ENCODE measurements around the gene MELTF.
"Not testable (repeated sequence)": the region's sequence is repeated elsewhere in the genome, so short reads cannot be mapped to it uniquely, and the experiment has no call there.

MELTF gene

GRCh38 chr3:197034778-197035177 is 5.2 kb upstream of the MELTF start:
- not testable (repeated sequence) for H2BK12ac ChIP-seq (ENCODE audit: low read length in 2 of 2); H3K4me1 ChIP-seq (ENCODE audit: control insufficient read depth, insufficient read depth, low read depth, low read length); DNase-seq; H3K23ac ChIP-seq (ENCODE audit: low read length in 2 of 2); H2BK5ac ChIP-seq (ENCODE audit: low read depth, low read length, poor library complexity, severe bottlenecking); H2BK120ac ChIP-seq (ENCODE audit: low read depth, low read length); H3K9ac ChIP-seq (ENCODE audit: low read length); H3K79me1 ChIP-seq (replicated peaks; ENCODE audit: low read length, poor library complexity, severe bottlenecking); H2AK5ac ChIP-seq (ENCODE audit: low read length, severe bottlenecking); H3K4me3 ChIP-seq (ENCODE audit: insufficient read depth in 1 of 2, low read depth in 1 of 2, low read length in 2 of 2); H2BK15ac ChIP-seq (ENCODE audit: low read depth, poor library complexity, severe bottlenecking); H3K27ac ChIP-seq (ENCODE audit: low read length, poor library complexity, severe bottlenecking); H3K4ac ChIP-seq (ENCODE audit: low read depth in 1 of 2, low read length in 2 of 2); H3K18ac ChIP-seq (ENCODE audit: low read depth in 1 of 2, low read length in 2 of 2); H3K9me3 ChIP-seq (ENCODE audit: control insufficient read depth, low read length); H3K4me2 ChIP-seq (ENCODE audit: low read length, poor library complexity, severe bottlenecking); H2AFZ ChIP-seq (ENCODE audit: low read depth, low read length); H3K14ac ChIP-seq (ENCODE audit: low read length in 2 of 2); H4K91ac ChIP-seq (ENCODE audit: low read length); H4K8ac ChIP-seq (ENCODE audit: low read length)
- peaks cover 0 to 27% of the 10 kb centered on the region in 2 experiments for H3K27me3 ChIP-seq (ENCODE audit: control insufficient read depth in 1 of 2, insufficient read depth in 1 of 2, low read length in 2 of 2)
- H3K36me3 ChIP-seq (ENCODE audit: control insufficient read depth in 1 of 2, insufficient read depth in 2 of 2, low read depth in 1 of 2, low read length in 2 of 2) = peaks cover 5 to 16% of the 10 kb centered on the region in 2 experiments
- WGBS = 91% methylated on average over 5 of the region's 5 CpGs

- not testable (repeated sequence) for H2BK120ac ChIP-seq (ENCODE audit: low read depth, low read length); H2AK5ac ChIP-seq (ENCODE audit: low read length, severe bottlenecking); H2BK5ac ChIP-seq (ENCODE audit: low read depth, low read length, poor library complexity, severe bottlenecking); H3K4me2 ChIP-seq (ENCODE audit: low read length, poor library complexity, severe bottlenecking); H3K23ac ChIP-seq (ENCODE audit: low read length in 2 of 2); H3K9me3 ChIP-seq (ENCODE audit: control insufficient read depth, low read length); H2AFZ ChIP-seq (ENCODE audit: low read depth, low read length); H4K8ac ChIP-seq (ENCODE audit: low read length); H3K14ac ChIP-seq (ENCODE audit: low read length in 2 of 2); H3K9ac ChIP-seq (ENCODE audit: low read length); H3K36me3 ChIP-seq (ENCODE audit: control insufficient read depth in 1 of 2, insufficient read depth in 2 of 2, low read depth in 1 of 2, low read length in 2 of 2); DNase-seq; H4K91ac ChIP-seq (ENCODE audit: low read length); H3K4me3 ChIP-seq (ENCODE audit: insufficient read depth in 1 of 2, low read depth in 1 of 2, low read length in 2 of 2); H3K27ac ChIP-seq (ENCODE audit: low read length, poor library complexity, severe bottlenecking); H3K79me1 ChIP-seq (replicated peaks; ENCODE audit: low read length, poor library complexity, severe bottlenecking); H3K18ac ChIP-seq (ENCODE audit: low read depth in 1 of 2, low read length in 2 of 2); H2BK12ac ChIP-seq (ENCODE audit: low read length in 2 of 2); H2BK15ac ChIP-seq (ENCODE audit: low read depth, poor library complexity, severe bottlenecking); H3K4ac ChIP-seq (ENCODE audit: low read depth in 1 of 2, low read length in 2 of 2)
- H3K4me1 ChIP-seq (ENCODE audit: control insufficient read depth, insufficient read depth, low read depth, low read length) = peaks cover 18% of the 10 kb centered on the region
- H3K27me3 ChIP-seq (ENCODE audit: control insufficient read depth in 1 of 2, insufficient read depth in 1 of 2, low read length in 2 of 2) = peaks cover 4 to 27% of the 10 kb centered on the region in 2 experiments
- WGBS = 80% methylated on average over 2 of the region's 3 CpGs
These were observed 4.1 kb upstream of the MELTF start for GRCh38 chr3:197033764-197034163.

GRCh38 chr3:197031315-197032285 is 2.0 kb upstream of the MELTF start:
- Histone ChIP-seq H2BK5ac (ENCODE audit: low read depth, low read length, poor library complexity, severe bottlenecking) (no peak overlapping the region), H3K14ac (ENCODE audit: low read length in 2 of 2) (peak overlapping the region in 1 of 2 experiments; percentile 74), H3K9me3 (ENCODE audit: control insufficient read depth, low read length) (no peaks in the 10 kb centered on the region), H3K27ac (ENCODE audit: low read length, poor library complexity, severe bottlenecking) (no peak overlapping the region), H2BK15ac (ENCODE audit: low read depth, poor library complexity, severe bottlenecking) (no peak overlapping the region), H3K4me1 (ENCODE audit: control insufficient read depth, insufficient read depth, low read depth, low read length) (peaks cover 24% of the 10 kb centered on the region), H3K79me1 (replicated peaks; ENCODE audit: low read length, poor library complexity, severe bottlenecking) (no peaks in the 10 kb centered on the region), H3K4ac (ENCODE audit: low read depth in 1 of 2, low read length in 2 of 2) (no peak overlapping the region), H2BK12ac (ENCODE audit: low read length in 2 of 2) (peak overlapping the region in 1 of 2 experiments; percentile 97), H3K9ac (ENCODE audit: low read length) (peak overlapping the region; percentile 55), H3K4me2 (ENCODE audit: low read length, poor library complexity, severe bottlenecking) (no peak overlapping the region), H3K18ac (ENCODE audit: low read depth in 1 of 2, low read length in 2 of 2) (peak overlapping the region; percentile 11 to 69), H4K91ac (ENCODE audit: low read length) (no peak overlapping the region), H2BK120ac (ENCODE audit: low read depth, low read length) (no peak overlapping the region), H2AK5ac (ENCODE audit: low read length, severe bottlenecking) (no peak overlapping the region), H4K8ac (ENCODE audit: low read length) (no peak overlapping the region), H3K23ac (ENCODE audit: low read length in 2 of 2) (no peak overlapping the region), H3K27me3 (ENCODE audit: control insufficient read depth in 1 of 2, insufficient read depth in 1 of 2, low read length in 2 of 2) (peaks cover 15 to 20% of the 10 kb centered on the region in 2 experiments), H3K4me3 (ENCODE audit: insufficient read depth in 1 of 2, low read depth in 1 of 2, low read length in 2 of 2) (no peak overlapping the region), H3K36me3 (ENCODE audit: control insufficient read depth in 1 of 2, insufficient read depth in 2 of 2, low read depth in 1 of 2, low read length in 2 of 2) (peaks cover 0 to 2% of the 10 kb centered on the region in 2 experiments), H2AFZ (ENCODE audit: low read depth, low read length) (no peak overlapping the region)
- peak; percentile 99 for DNase-seq
- WGBS = 42% methylated on average over 12 of the region's 12 CpGs

Measured in mesenchymal stem cell (in vitro differentiated cells and primary cell).